GM12878 (cell line): ENCODE results near the gene BORCS6. TPM values are rescaled to one million over a fixed set of nuclear protein-coding genes. Genes with fewer than 3 reads are reported as not detected.

Source experiments
- ATAC-seq: fragments of 200-7000 bp; cut with Tn5 transposase; 3 replicates; pipeline ENCODE4 v1.9.1; 2020; ENCODE audit warnings: mild to moderate bottlenecking, moderate library complexity
- BruUV-seq: library from RNA; stranded (reverse); fragments of 400-500 nt; replicated peaks from 2 replicates; lab custom pipeline; 2021; lab: Mats Ljungman, UMichigan
- CTCF ChIA-PET: fragments of 300-600 bp; sonication (Branson Sonifier 250); formaldehyde crosslinking; extraction: SDS; loops from one replicate; lab custom pipeline; 2021; ENCODE audit warnings: inconsistent platforms; lab: Yijun Ruan, JAX
- POLR2A ChIA-PET: fragments of 350-600 bp; formaldehyde crosslinking; extraction: SDS; loops from one replicate; lab custom pipeline; 2021; ENCODE audit warnings: inconsistent platforms; lab: Charles Lee
- RAD21 ChIA-PET: fragments of 300-600 bp; sonication (Branson Sonifier 250); formaldehyde crosslinking; loops from one replicate; lab custom pipeline; 2023; ENCODE audit warnings: antibody characterized with exemption; ENCODE audit not compliant: unreplicated experiment; lab: Charles Lee
- SMC1A ChIA-PET: fragments of 300-600 bp; sonication (Branson Sonifier 250); formaldehyde crosslinking; loops from one replicate; lab custom pipeline; 2023; ENCODE audit not compliant: unreplicated experiment, uncharacterized antibody; lab: Charles Lee
- DNase-seq: peaks from one replicate; pipeline ENCODE4 v3.0.0-alpha.2; 2011; ENCODE audit warnings: low read depth, low spot score
- FAIRE-seq: peaks from 3 replicates; lab custom pipeline; 2011; peaks lifted over from hg19 to GRCh38; lab: Jason Lieb, UNC
- H2AFZ ChIP-seq: 2 replicates; pipeline ENCODE4 v1.6.0; 2011; ENCODE audit warnings: low read depth, low read length, control low read depth; ENCODE audit not compliant: control insufficient read depth
- H3K27ac ChIP-seq: 2 replicates; pipeline ENCODE4 v1.5.1; 2011; ENCODE audit warnings: control low read depth; ENCODE audit not compliant: control insufficient read depth, insufficient read depth
- H3K27me3 ChIP-seq, 2 experiments: replicated peaks in 1 of 2; 2 replicates each; pipeline versions ENCODE4 v1.6.0 to v1.6.1; 2011; ENCODE audit warnings: low read length in 1 of 2; ENCODE audit not compliant: control insufficient read depth in 2 of 2, insufficient read depth in 2 of 2
- H3K36me3 ChIP-seq, 2 experiments: 2 replicates each; pipeline ENCODE4 v1.5.1; 2011; ENCODE audit warnings: low read length in 1 of 2; ENCODE audit not compliant: control insufficient read depth in 2 of 2, insufficient read depth in 2 of 2
- H3K4me1 ChIP-seq: 2 replicates; pipeline ENCODE4 v1.6.1; 2011; ENCODE audit warnings: mild to moderate bottlenecking, low read length, moderate library complexity, mixed read lengths; ENCODE audit not compliant: control insufficient read depth, insufficient read depth
- H3K4me2 ChIP-seq: 2 replicates; pipeline ENCODE4 v1.6.0; 2011; ENCODE audit warnings: control low read depth; ENCODE audit not compliant: control insufficient read depth, insufficient read depth
- H3K4me3 ChIP-seq: fragments of 200-600 bp; sonication (generic); 2 replicates; pipeline ENCODE4 v1.5.1; 2016
- H3K79me2 ChIP-seq: 2 replicates; pipeline ENCODE4 v1.6.0; 2011; ENCODE audit warnings: low read length; ENCODE audit not compliant: control insufficient read depth, insufficient read depth
- H3K9ac ChIP-seq: 2 replicates; pipeline ENCODE4 v1.8.0; 2011; ENCODE audit warnings: low read length, control low read depth, mixed read lengths; ENCODE audit not compliant: control insufficient read depth, insufficient read depth
- H3K9me3 ChIP-seq: replicated peaks from 3 replicates; pipeline ENCODE4 v1.5.1; 2011; ENCODE audit warnings: mild to moderate bottlenecking, low read length; ENCODE audit not compliant: control insufficient read depth, insufficient read depth
- H4K20me1 ChIP-seq: 2 replicates; pipeline ENCODE4 v1.6.0; 2011; ENCODE audit not compliant: control insufficient read depth, insufficient read depth
- BACH1 ChIP-seq: fragments of 450-650 bp; IDR thresholded peaks from 2 replicates; pipeline ENCODE4 v1.6.1; 2017; ENCODE audit warnings: mild to moderate bottlenecking, borderline replicate concordance
- BCLAF1 ChIP-seq: fragments of 450-650 bp; IDR thresholded peaks from 2 replicates; pipeline ENCODE4 v1.6.1; 2017; ENCODE audit warnings: antibody characterized with exemption, mild to moderate bottlenecking, moderate library complexity
- BMI1 ChIP-seq: fragments of 450-650 bp; IDR thresholded peaks from 2 replicates; pipeline ENCODE4 v1.6.1; 2016; ENCODE audit warnings: mild to moderate bottlenecking, moderate library complexity, borderline replicate concordance
- EGR1 ChIP-seq, 2 experiments: IDR thresholded peaks; 1 replicate in 1 of 2; 2 replicates in 1 of 2; pipeline ENCODE4 v1.6.1; 2011 to 2012; ENCODE audit warnings: low read depth in 2 of 2, low read length in 2 of 2, borderline replicate concordance in 1 of 2, mild to moderate bottlenecking in 1 of 2, moderate library complexity in 1 of 2
- EP300 ChIP-seq, 2 experiments: fragments of 150-350 bp in 1 of 2; IDR thresholded peaks; 2 replicates each; pipeline ENCODE4 v1.6.1; 2011 to 2012; ENCODE audit warnings: low read depth in 2 of 2, low read length in 2 of 2, borderline replicate concordance in 1 of 2, improper control_type of control experiment in 1 of 2, inconsistent platforms in 1 of 2; ENCODE audit not compliant: control insufficient read depth in 1 of 2
- FOXK2 ChIP-seq: fragments of 450-650 bp; IDR thresholded peaks from 2 replicates; pipeline ENCODE4 v1.6.1; 2017; ENCODE audit warnings: mild to moderate bottlenecking, moderate library complexity
- HCFC1 ChIP-seq: fragments of 150-350 bp; IDR thresholded peaks from 2 replicates; pipeline ENCODE4 v1.6.1; 2014; ENCODE audit warnings: low read length
- HDAC6 ChIP-seq: fragments of 200-600 bp; sonication (generic); IDR thresholded peaks from one replicate; pipeline ENCODE4 v1.8.0; 2017; ENCODE audit warnings: antibody characterized with exemption; ENCODE audit not compliant: unreplicated experiment
- JUNB ChIP-seq: IDR thresholded peaks from 2 replicates; pipeline ENCODE4 v1.6.1; 2016; ENCODE audit warnings: antibody characterized with exemption, mild to moderate bottlenecking
- LARP7 ChIP-seq: fragments of 450-650 bp; IDR thresholded peaks from 2 replicates; pipeline ENCODE4 v1.6.1; 2017; ENCODE audit warnings: mild to moderate bottlenecking
- MTA2 ChIP-seq: fragments of 450-650 bp; IDR thresholded peaks from 2 replicates; pipeline ENCODE4 v1.6.1; 2016; ENCODE audit warnings: low read depth, mild to moderate bottlenecking, moderate library complexity
- MXI1 ChIP-seq: fragments of 150-350 bp; IDR thresholded peaks from 2 replicates; pipeline ENCODE4 v1.6.1; 2011; ENCODE audit warnings: low read depth, mild to moderate bottlenecking, inconsistent platforms, low read length, improper control_type of control experiment
- MYB ChIP-seq: fragments of 150-350 bp; IDR thresholded peaks from 2 replicates; pipeline ENCODE4 v1.6.1; 2014; ENCODE audit warnings: mild to moderate bottlenecking, low read depth, low read length, borderline replicate concordance
- NFYA ChIP-seq: IDR thresholded peaks from 2 replicates; pipeline ENCODE4 v1.6.1; 2011; ENCODE audit warnings: low read depth, mild to moderate bottlenecking, low read length, improper control_type of control experiment, borderline replicate concordance
- PML ChIP-seq: IDR thresholded peaks from 2 replicates; pipeline ENCODE4 v1.6.1; 2012; ENCODE audit warnings: low read length, inconsistent platforms
- POU2F2 ChIP-seq: IDR thresholded peaks from 3 replicates; pipeline ENCODE4 v1.6.1; 2011; ENCODE audit warnings: low read depth, mild to moderate bottlenecking, low read length, borderline replicate concordance
- STAT1 ChIP-seq: fragments of 450-650 bp; conservative IDR thresholded peaks from 2 replicates; pipeline ENCODE4 v1.6.1; 2014; ENCODE audit warnings: antibody characterized with exemption, mild to moderate bottlenecking
- SUPT20H ChIP-seq: IDR thresholded peaks from 2 replicates; pipeline ENCODE4 v1.6.1; 2011; ENCODE audit warnings: low read depth, mild to moderate bottlenecking, low read length, moderate library complexity, borderline replicate concordance; ENCODE audit not compliant: control insufficient read depth
- TAF1 ChIP-seq: IDR thresholded peaks from 2 replicates; pipeline ENCODE4 v1.6.1; 2011; ENCODE audit warnings: mild to moderate bottlenecking, low read depth, low read length, borderline replicate concordance
- YY1 ChIP-seq: IDR thresholded peaks from 2 replicates; pipeline ENCODE4 v1.6.1; 2011; ENCODE audit warnings: low read depth, mild to moderate bottlenecking, low read length
- ZNF24 ChIP-seq: fragments of 450-650 bp; IDR thresholded peaks from 2 replicates; pipeline ENCODE4 v1.6.1; 2017; ENCODE audit warnings: antibody characterized with exemption, mild to moderate bottlenecking
- ZNF274 ChIP-seq: IDR thresholded peaks from one replicate; pipeline ENCODE4 v1.8.0; 2011; ENCODE audit not compliant: insufficient read length, insufficient read depth
- ZSCAN29 ChIP-seq: fragments of 450-650 bp; IDR thresholded peaks from 2 replicates; pipeline ENCODE4 v1.6.1; 2017; ENCODE audit warnings: mild to moderate bottlenecking, moderate library complexity
- WGBS: methylation state at CpG from one replicate; pipeline ENCODE4 v1.1.6; 2016; ENCODE audit warnings: low lambda C conversion rate; ENCODE audit not compliant: insufficient replicate concordance, insufficient coverage; ENCODE audit errors: missing lambda C conversion rate; 5-methylcytosine and 5-hydroxymethylcytosine counted together
- in situ Hi-C: fragments of 300-500 bp; cut with MboI; formaldehyde crosslinking; loops from 9 replicates; pipeline ENCODE4 v1.14.3; 2018; ENCODE audit warnings: mixed read lengths
- intact Hi-C: fragments of 100-400 bp; cut with micrococcal nuclease; formaldehyde crosslinking; loops from one replicate; pipeline ENCODE4 v1.14.2; 2022; ENCODE audit not compliant: unreplicated experiment
- polyA plus RNA-seq, 11 experiments: library from polyadenylated mRNA; depleted of rRNA in 4 of 11; unstranded in 6 of 11; stranded (reverse) in 5 of 11; fragments of >200 nt; fragmentation: Nextera tagmentation in 4 of 11; fragmentation: Illumina TruSeq in 1 of 11; extraction: Ambion mirVana in 4 of 11; extraction: Trizol in 1 of 11; gene quantifications; 1 replicate in 1 of 11; 2 replicates in 10 of 11; pipeline versions ENCODE4 v1.2.1 to v1.2.3, GENCODE V29; 2011 to 2016; ENCODE audit warnings: inconsistent platforms in 2 of 11, missing spikeins in 2 of 11, low read depth in 1 of 11
- total RNA-seq, 4 experiments: library from RNA; depleted of rRNA in 3 of 4; stranded (reverse); fragments of >200 nt in 3 of 4; fragmentation: Illumina TruSeq in 1 of 4; extraction: Trizol in 1 of 4; gene quantifications; 2 replicates each; pipeline versions ENCODE4 v1.2.1 to v1.2.3, GENCODE V29; 2013 to 2021

The BORCS6 gene
- total and polyA plus RNA-seq, 10 of the 15 experiments (the other 5 are each of a cell fraction or from before 2014, with no cell fraction given): 0.37 to 14.1 (median 6.7) TPM

GRCh38 chr17:8158267-8159031 is 31.5 kb downstream of the BORCS6 start:
- H3K36me3 ChIP-seq: peaks cover 0 to 5% of the 10 kb centered on the region in 2 experiments; a peak in 1 of 4 replicates
- 47% methylated on average over 20 of the region's 20 CpGs for WGBS
- peak; percentile 97 for FAIRE-seq
- ChIA-PET SMC1A (interaction anchor here (0.9 to 5.1 kb wide), 9 partner anchors 20 to 101 kb away, joined by 3 to 42 read pairs (median 6); partner anchors contain the start of genes ALOXE3 and HES7), CTCF (interaction anchor here (0.8 to 5.3 kb wide), 20 partner anchors 9 to 142 kb away, joined by 3 to 46 read pairs (median 4); partner anchors contain the start of genes ALOXE3 and HES7), RAD21 (interaction anchor here (0.7 to 2.4 kb wide), 10 partner anchors 15 to 141 kb away, joined by 3 to 16 read pairs (median 4); partner anchors contain the start of gene HES7), POLR2A (interaction anchor here (1.1 to 7.5 kb wide), 5 partner anchors 21 to 64 kb away, joined by 5 to 71 read pairs (median 11); partner anchors contain the start of genes ALOXE3 and BORCS6)
- DNase-seq: no peak
- intact Hi-C loops (no loop called here), in situ Hi-C loops (no loop called here)
- no TSS peak for BruUV-seq
- H3K27ac ChIP-seq: peak overlapping the region; percentile 48
- no peaks in the 10 kb centered on the region for H4K20me1 ChIP-seq
- no peak overlapping the region; the same call in 1 of the 2 replicates for H3K4me3 ChIP-seq
- H2AFZ ChIP-seq: no peak overlapping the region
- H3K4me1 ChIP-seq: peaks cover 24% of the 10 kb centered on the region
- peaks cover 26% of the 10 kb centered on the region for H3K79me2 ChIP-seq
- no peaks in the 10 kb centered on the region for H3K27me3 ChIP-seq
- no peaks in the 10 kb centered on the region for H3K9me3 ChIP-seq
- peak; percentile 43 for ATAC-seq
- H3K9ac ChIP-seq: no peak overlapping the region; the same call in 1 of the 2 replicates
- peak overlapping the region; percentile 72 for H3K4me2 ChIP-seq
- TF ChIP-seq TAF1 (no peak), BCLAF1 (no peak), HDAC6 (no peak), YY1 (peak; percentile 55; the same call in 1 of the 2 replicates), EGR1 (IDR thresholded peaks at IDR 0.05; ENCODE audit: borderline replicate concordance in 1 of 2, low read depth in 2 of 2, low read length in 2 of 2) (no peak), ZNF24 (no peak), BACH1 (peak; percentile 64; the same call in 1 of the 2 replicates), ZNF274 (no peak), POU2F2 (0 out of 3 replicates have a peak, but pooled peaks have one; percentile 60), HCFC1 (no peak), STAT1 (no peak), SUPT20H (no peak), BMI1 (no peak), JUNB (no peak), ZSCAN29 (no peak), MXI1 (no peak), FOXK2 (no peak), MYB (no peak), EP300 (IDR thresholded peaks at IDR 0.05; ENCODE audit: borderline replicate concordance in 1 of 2, control insufficient read depth in 1 of 2, low read depth in 2 of 2, low read length in 2 of 2) (no peak), NFYA (no peak), PML (no peak), MTA2 (peak; percentile 9; the same call in 1 of the 2 replicates), LARP7 (peak; percentile 54; the same call in 1 of the 2 replicates)
